Suppressor macrophage (primary cell): ENCODE data around the gene ADAMTSL1.

Experiments used
- DNase-seq, 4 experiments: peaks; one replicate each; pipeline ENCODE4 v3.0.0-alpha.2; 2020 to 2022
- total RNA-seq, 17 experiments: gene quantifications; one replicate each; lab custom pipeline; 2026; ENCODE audit warnings: mixed read lengths in 6 of 17, inconsistent platforms in 3 of 17; lab: John Stamatoyannopoulos, UW

The ADAMTSL1 gene
- 0 to 6.7 (median 0) reads per million in 17 experiments for total RNA-seq

GRCh38 chr9:18473652-18474279 lies at the start of gene ADAMTSL1:
Gene ADAMTSL1 (plus strand): TSS chr9:18474153. CDS start chr9:18474233, 80 bp downstream.
- DNase-seq: no peak

- DNase-seq: no peak
These were observed 46.3 kb upstream of the ADAMTSL1 start for GRCh38 chr9:18427691-18428090.

- no peak for DNase-seq
These were observed 45.3 kb upstream of the ADAMTSL1 start for GRCh38 chr9:18428661-18429060.

GRCh38 chr9:18429070-18429469 lies 44.9 kb upstream of the ADAMTSL1 start:
- peak in 1 of 4 experiments; percentile 1 for DNase-seq

- DNase-seq: no peak
These were observed 40.3 kb upstream of the ADAMTSL1 start for GRCh38 chr9:18433620-18434019.

GRCh38 chr9:18437315-18438201 lies 36.4 kb upstream of the ADAMTSL1 start:
- no peak for DNase-seq

GRCh38 chr9:18438300-18438925 lies 35.5 kb upstream of the ADAMTSL1 start:
- no peak for DNase-seq

- DNase-seq: no peak
These were observed 35.0 kb upstream of the ADAMTSL1 start for GRCh38 chr9:18438951-18439350.

- no peak for DNase-seq
These were observed 32.7 kb upstream of the ADAMTSL1 start for GRCh38 chr9:18441261-18441660.

GRCh38 chr9:18442629-18443491 lies 31.1 kb upstream of the ADAMTSL1 start:
- peak; percentile 68 to 77 (median 73) for DNase-seq

- no peak for DNase-seq
These were observed 26.8 kb upstream of the ADAMTSL1 start for GRCh38 chr9:18447131-18447530.

- no peak for DNase-seq
These were observed 26.4 kb upstream of the ADAMTSL1 start for GRCh38 chr9:18447541-18447940.

GRCh38 chr9:18448101-18448500 lies 25.9 kb upstream of the ADAMTSL1 start:
- no peak for DNase-seq

GRCh38 chr9:18451406-18451805 lies 22.5 kb upstream of the ADAMTSL1 start:
- DNase-seq: no peak

- no peak for DNase-seq
These were observed 21.7 kb upstream of the ADAMTSL1 start for GRCh38 chr9:18452276-18452675.

GRCh38 chr9:18456624-18457237 lies 17.2 kb upstream of the ADAMTSL1 start:
- no peak for DNase-seq

GRCh38 chr9:18457510-18457909 lies 16.4 kb upstream of the ADAMTSL1 start:
- DNase-seq: no peak

- DNase-seq: no peak
These were observed 13.9 kb upstream of the ADAMTSL1 start for GRCh38 chr9:18459962-18460584.

GRCh38 chr9:18461496-18461895 lies 12.5 kb upstream of the ADAMTSL1 start:
- no peak for DNase-seq

GRCh38 chr9:18463991-18464390 lies 10.0 kb upstream of the ADAMTSL1 start:
- no peak for DNase-seq

- DNase-seq: no peak
These were observed 7.9 kb upstream of the ADAMTSL1 start for GRCh38 chr9:18466101-18466500.
